Upper lobe of left lung (tissue), 4 donors: ENCODE data around the gene TRAPPC2B.

Source experiments
- CTCF ChIP-seq, 6 experiments: fragments of 450-650 bp in 4 of 6; fragments of 200-600 bp in 2 of 6; sonication (generic) in 2 of 6; IDR thresholded peaks; one replicate each; pipeline ENCODE4 v1.5.1; 2016 to 2019; ENCODE audit warnings: antibody characterized with exemption in 6 of 6
- POLR2A ChIP-seq, 4 donors: fragments of 450-650 bp; IDR thresholded peaks; one replicate each; pipeline ENCODE4 v1.5.1; 2016 to 2017; ENCODE audit warnings: antibody characterized with exemption in 4 of 4, mild to moderate bottlenecking in 2 of 4
- POLR2AphosphoS5 ChIP-seq, 2 donors: sonication (generic); formaldehyde crosslinking; IDR thresholded peaks; one replicate each; pipeline ENCODE4 v1.5.1; 2017; ENCODE audit warnings: antibody characterized with exemption in 2 of 2

DNA sequence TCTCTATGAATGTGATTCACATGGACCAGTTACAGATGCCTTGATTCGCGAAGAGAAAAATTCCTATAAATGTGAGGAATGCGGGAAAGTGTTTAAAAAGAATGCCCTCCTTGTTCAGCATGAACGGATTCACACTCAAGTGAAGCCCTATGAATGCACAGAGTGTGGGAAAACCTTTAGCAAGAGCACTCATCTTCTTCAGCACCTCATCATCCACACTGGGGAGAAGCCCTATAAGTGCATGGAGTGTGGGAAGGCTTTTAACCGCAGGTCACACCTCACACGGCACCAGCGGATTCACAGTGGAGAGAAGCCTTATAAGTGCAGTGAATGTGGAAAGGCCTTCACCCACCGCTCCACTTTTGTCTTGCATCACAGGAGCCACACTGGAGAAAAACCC lies 35.4 kb upstream of the TRAPPC2B start:
- no peak for TF ChIP-seq CTCF (IDR thresholded peaks at IDR 0.05)
- TF ChIP-seq POLR2A (IDR thresholded peaks at IDR 0.05), result no peak
- no peak for TF ChIP-seq POLR2AphosphoS5 (IDR thresholded peaks at IDR 0.05)
